Kidney epithelial cell (primary cell): ENCODE results near the gene TDO2. TPM values are rescaled to one million over a fixed set of nuclear protein-coding genes. Genes with fewer than 3 reads are reported as not detected.

Source experiments
- DNase-seq: peaks from one replicate; pipeline ENCODE4 v3.0.0-alpha.2; 2010; ENCODE audit warnings: low read depth
- H3K27me3 ChIP-seq: 2 replicates; pipeline ENCODE4 v1.6.0; 2011; ENCODE audit warnings: low read length; ENCODE audit not compliant: control insufficient read depth, insufficient read depth
- H3K36me3 ChIP-seq: 2 replicates; pipeline ENCODE4 v1.5.1; 2011; ENCODE audit warnings: low read length; ENCODE audit not compliant: control insufficient read depth, insufficient read depth
- H3K4me3 ChIP-seq: 2 replicates; pipeline ENCODE4 v1.5.1; 2011; ENCODE audit warnings: low read depth, mild to moderate bottlenecking, control low read depth, low read length
- total RNA-seq: library from RNA; depleted of rRNA; stranded (reverse); fragments of >200 nt; gene quantifications from 2 replicates; pipeline ENCODE4 v1.2.3, GENCODE V29; 2015
- TF ChIP-seq, protein P1 (sequence below): IDR thresholded peaks from 2 replicates; pipeline ENCODE4 v1.5.1; 2011; ENCODE audit warnings: mild to moderate bottlenecking, moderate library complexity, low read length, control low read depth, inconsistent platforms; ENCODE audit not compliant: insufficient read depth, poor library complexity, severe bottlenecking

TDO2 gene
- not detected in 2 replicates for total RNA-seq

DNA sequence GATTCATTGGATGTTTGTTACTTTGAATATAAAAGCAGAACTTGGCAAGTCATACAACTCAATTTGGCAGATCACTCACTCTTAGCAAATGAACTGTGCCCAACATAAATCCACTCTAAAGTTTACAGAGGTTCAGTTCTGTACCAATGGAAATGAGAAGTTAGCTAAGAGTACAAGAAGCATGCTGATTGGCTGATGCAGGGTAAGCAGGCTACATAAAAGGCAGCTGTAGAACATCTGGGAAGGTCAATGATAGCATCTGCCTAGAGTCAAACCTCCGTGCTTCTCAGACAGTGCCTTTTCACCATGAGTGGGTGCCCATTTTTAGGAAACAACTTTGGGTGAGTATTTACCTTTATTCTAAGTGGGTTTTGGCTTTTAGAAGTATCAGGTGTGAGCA lies at the start of gene TDO2:
TDO2 (plus strand) TSS at position 244 of the 400 bp plus-strand sequence; CDS start at position 307, 63 bp downstream.
- TF ChIP-seq, protein P1, sequence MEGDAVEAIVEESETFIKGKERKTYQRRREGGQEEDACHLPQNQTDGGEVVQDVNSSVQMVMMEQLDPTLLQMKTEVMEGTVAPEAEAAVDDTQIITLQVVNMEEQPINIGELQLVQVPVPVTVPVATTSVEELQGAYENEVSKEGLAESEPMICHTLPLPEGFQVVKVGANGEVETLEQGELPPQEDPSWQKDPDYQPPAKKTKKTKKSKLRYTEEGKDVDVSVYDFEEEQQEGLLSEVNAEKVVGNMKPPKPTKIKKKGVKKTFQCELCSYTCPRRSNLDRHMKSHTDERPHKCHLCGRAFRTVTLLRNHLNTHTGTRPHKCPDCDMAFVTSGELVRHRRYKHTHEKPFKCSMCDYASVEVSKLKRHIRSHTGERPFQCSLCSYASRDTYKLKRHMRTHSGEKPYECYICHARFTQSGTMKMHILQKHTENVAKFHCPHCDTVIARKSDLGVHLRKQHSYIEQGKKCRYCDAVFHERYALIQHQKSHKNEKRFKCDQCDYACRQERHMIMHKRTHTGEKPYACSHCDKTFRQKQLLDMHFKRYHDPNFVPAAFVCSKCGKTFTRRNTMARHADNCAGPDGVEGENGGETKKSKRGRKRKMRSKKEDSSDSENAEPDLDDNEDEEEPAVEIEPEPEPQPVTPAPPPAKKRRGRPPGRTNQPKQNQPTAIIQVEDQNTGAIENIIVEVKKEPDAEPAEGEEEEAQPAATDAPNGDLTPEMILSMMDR, result no peak
- Histone ChIP-seq H3K4me3 (no peak within 1 kb of the TSS), H3K36me3 (no peaks in the 10 kb centered on the region), H3K27me3 (no peaks in the 10 kb centered on the region)
- DNase-seq, result no peak

DNA sequence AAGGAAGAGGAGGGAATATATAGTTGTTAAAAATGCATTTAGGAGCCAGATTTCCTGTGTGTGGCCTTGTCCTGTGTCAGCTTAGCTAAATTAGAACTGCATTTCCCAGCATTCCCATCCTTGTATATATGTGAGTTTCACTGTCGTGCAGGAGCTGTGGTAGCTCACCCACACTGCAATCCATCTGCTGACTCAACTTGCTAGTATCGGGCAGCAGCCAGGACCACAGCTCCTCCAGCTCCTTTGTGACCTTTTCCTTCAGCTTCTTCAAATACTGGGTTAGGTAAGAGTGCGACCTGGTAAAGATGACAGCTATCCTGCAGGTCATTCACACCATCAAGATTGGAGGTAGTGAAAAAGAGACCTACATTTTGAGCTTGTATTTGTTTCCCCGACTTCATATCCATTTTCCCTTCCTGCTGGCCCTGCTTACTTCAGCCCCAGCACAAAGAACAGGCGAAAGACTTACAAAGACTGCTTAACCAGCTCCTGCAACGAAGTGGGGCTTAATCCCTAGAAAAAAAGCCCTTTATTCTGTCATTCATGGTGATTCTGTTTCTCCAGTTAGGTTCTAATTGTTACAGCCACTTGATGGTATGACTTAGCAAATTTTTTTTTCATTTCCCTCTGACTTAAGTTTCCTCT lies 48.8 kb upstream of the TDO2 start:
- H3K27me3 ChIP-seq, result no peaks in the 10 kb centered on the region
- no peak overlapping the region for H3K4me3 ChIP-seq
- TF ChIP-seq, protein P1, result no peak
- no peaks in the 10 kb centered on the region for H3K36me3 ChIP-seq
- DNase-seq, result no peak

DNA sequence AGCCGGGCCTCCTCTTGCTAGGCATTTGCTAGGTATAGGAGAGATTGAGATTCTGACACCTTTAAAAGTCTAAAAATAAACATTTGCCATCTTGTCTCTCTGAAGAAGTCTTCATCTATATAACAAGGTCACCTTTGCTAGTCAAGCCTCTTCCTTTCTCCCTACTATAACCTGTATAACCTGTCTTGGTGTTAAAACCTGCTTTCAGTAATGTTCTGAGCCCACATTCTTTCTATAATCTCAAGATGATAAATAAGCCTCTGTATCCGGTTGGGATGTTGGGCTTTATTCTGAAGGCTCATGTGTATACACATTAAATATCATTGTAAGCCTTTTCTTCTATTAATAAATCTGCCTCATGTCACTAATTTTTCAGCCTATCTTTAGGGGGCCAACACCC lies 47.6 kb upstream of the TDO2 start:
- no peaks in the 10 kb centered on the region for H3K27me3 ChIP-seq
- no peaks in the 10 kb centered on the region for H3K36me3 ChIP-seq
- no peak for DNase-seq
- H3K4me3 ChIP-seq, result no peak overlapping the region
- TF ChIP-seq, protein P1, result no peak

DNA sequence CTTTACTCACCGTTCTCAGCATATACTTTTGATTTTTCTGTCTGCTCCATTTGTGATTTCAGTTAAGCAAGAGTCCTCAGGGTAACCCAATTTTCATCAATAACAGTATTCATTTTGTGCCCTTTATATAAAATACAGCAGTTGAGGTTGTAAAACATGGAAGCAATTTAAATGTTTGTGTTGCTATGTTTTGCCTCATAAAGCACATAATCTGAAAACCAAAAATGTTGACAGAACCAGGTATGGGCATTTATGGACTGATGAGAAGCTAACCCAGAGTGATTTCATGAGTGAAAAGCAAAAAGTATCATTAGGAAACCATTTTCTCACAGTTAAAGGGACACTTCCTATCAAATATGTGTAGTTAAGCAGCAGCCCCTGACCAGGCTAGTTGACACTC lies 37.3 kb upstream of the TDO2 start, which contains the start of gene ASIC5:
ASIC5 (minus strand) TSS at position 101 of the 400 bp plus-strand sequence; CDS start at position 50, 51 bp downstream.
- Histone ChIP-seq H3K27me3 (no peaks in the 10 kb centered on the region), H3K36me3 (no peaks in the 10 kb centered on the region), H3K4me3 (no peak within 1 kb of the TSS)
- DNase-seq, result no peak
- TF ChIP-seq, protein P1, result no peak

DNA sequence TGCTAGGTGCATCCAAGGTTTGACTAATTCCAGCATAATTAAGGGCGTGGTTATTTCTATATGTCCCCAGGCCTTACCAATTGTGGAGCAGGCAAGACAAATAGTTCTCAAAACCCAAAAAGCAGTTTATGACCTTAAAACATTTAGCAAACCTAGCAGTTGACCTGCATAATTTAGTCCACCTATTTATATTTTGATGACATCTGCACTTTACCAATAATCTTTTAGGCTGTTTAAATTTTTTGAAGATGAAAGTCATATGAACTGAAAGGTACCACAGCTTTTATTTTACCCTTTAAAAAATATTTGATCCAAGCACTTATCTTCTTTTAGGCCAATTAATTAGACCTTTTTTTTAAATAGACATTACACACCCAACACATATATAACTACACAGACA lies 27.6 kb upstream of the TDO2 start:
- Histone ChIP-seq H3K4me3 (no peak overlapping the region), H3K36me3 (no peaks in the 10 kb centered on the region), H3K27me3 (no peaks in the 10 kb centered on the region)
- no peak for DNase-seq
- TF ChIP-seq, protein P1, result no peak

DNA sequence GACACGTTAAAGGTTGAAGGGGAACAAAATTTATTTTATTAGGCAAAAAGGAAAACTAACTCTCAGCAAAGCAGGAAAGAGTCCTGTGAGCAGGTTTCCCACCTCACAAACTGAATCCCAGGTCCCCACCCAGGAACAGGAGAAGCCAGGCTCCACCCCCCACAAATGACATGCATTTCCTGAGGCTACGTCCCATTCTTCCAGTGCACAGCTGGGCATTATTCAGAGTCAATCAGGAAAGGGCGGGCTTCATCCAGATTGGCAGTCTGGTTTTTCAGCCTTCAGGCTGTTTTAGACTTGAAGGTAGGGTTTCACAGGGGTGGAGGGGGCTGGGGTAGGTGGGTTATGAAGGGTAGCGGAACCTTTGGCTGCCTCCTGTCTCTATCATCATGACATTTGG lies 25.5 kb upstream of the TDO2 start:
- no peak for DNase-seq
- no peak overlapping the region for H3K4me3 ChIP-seq
- no peaks in the 10 kb centered on the region for H3K27me3 ChIP-seq
- H3K36me3 ChIP-seq, result no peaks in the 10 kb centered on the region
- TF ChIP-seq, protein P1, result no peak
